NOMO-1 treated with DMSO at 0.1 percent for 48 hours (cell line): ENCODE measurements around the gene ERBB2.

Source experiments
- DNase-seq: peaks from one replicate; lab custom pipeline; 2025; ENCODE audit not compliant: unreplicated experiment; lab: John Stamatoyannopoulos, UW

ERBB2 gene

DNA sequence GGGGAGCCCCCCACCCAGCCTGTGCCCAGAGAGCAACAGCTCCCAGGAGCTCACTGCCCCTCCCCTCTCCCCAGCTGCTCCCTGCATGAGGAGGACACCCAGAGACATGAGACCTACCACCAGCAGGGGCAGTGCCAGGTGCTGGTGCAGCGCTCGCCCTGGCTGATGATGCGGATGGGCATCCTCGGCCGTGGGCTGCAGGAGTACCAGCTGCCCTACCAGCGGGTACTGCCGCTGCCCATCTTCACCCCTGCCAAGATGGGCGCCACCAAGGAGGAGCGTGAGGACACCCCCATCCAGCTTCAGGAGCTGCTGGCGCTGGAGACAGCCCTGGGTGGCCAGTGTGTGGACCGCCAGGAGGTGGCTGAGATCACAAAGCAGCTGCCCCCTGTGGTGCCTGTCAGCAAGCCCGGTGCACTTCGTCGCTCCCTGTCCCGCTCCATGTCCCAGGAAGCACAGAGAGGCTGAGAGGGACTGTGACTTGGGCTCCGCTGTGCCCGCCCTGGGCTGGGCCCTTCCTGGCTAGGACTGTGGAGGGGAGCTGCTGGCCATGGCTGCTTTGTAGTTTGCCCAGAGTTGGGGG lies 34.1 kb upstream of the ERBB2 start:
- no peak for DNase-seq

DNA sequence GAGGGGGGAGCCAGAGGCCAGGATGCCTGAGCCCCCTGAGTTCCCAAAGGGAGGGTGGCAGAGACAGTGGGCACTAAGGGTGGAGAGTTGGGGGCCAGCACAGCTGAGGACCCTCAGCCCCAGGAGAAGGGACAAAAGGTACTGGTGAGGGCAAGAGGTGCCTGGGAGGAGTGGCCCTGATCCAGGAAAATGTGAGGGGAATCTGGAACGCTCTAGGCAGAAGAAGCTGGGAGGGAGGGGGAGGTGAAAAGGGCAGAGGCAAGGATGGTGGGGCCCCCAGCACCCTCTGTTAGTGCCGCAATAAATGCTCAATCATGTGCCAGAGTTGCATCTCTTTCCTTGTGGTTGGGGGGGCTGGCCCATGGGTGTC lies 33.6 kb upstream of the ERBB2 start:
- DNase-seq: no peak

DNA sequence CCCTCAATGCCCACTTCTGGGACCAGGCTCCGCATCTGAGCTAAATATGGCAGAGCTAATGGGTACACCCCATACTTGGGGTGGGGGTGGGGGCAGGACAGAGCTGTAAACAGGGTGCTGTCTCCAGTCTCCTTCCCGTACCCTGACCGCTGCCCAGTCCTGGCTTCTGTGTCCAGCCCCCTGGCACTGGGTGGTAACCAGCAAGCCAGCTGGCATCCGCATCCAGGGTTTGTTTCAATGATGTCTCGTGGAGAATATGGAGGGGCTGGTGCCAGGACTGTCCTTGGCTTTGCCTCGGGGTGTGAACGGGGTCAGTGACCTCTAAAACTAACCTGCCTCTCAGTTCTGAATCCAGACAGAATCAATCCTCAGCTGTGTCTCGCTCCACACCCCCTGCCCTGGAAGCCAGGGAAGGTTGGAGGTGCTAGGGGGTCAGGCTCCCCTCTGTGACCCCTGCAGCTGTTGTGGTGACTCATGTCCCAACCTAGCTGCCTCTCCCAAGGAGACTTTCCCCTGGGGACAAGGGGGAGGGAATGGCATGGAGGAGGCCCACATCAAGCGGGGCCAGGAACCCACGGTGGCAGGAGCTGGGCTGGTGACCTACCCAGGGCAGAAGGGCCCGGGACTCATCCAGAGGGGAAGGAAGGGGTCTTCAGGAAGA lies 33.1 kb upstream of the ERBB2 start:
- peak; percentile 12 for DNase-seq

DNA sequence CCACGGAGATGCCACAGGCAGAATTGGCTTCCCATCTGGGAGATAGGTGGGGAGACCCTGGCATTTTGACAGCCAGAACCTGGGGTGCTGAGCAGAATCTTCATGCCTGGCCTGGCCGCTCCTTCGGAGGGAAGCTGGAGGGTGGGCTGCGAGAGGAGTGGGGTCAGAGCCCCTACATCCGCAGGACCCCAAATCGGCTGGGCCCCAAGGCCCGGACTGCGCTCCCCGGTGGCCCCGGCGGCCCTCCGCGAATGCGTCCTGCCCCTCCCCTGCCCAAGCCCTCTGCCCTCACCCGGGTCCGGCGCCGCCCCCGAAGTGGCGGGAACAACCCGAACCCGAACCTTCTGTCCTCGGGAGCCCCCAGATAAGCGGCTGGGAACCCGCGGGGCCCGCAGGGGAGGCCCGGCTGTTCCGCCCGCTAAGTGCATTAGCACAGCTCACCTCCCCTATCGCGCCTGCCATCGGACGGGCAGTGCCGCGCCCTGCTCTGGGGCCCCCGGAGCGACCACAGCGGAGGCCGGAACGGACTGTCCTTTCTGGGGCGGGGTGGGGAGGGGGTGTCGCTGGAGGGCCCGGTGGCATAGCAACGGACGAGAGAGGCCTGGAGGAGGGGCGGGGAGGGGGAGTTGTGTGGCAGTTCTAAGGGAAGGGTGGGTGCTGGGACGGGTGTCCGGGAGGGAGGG lies 32.5 kb upstream of the ERBB2 start:
- DNase-seq: no peak

DNA sequence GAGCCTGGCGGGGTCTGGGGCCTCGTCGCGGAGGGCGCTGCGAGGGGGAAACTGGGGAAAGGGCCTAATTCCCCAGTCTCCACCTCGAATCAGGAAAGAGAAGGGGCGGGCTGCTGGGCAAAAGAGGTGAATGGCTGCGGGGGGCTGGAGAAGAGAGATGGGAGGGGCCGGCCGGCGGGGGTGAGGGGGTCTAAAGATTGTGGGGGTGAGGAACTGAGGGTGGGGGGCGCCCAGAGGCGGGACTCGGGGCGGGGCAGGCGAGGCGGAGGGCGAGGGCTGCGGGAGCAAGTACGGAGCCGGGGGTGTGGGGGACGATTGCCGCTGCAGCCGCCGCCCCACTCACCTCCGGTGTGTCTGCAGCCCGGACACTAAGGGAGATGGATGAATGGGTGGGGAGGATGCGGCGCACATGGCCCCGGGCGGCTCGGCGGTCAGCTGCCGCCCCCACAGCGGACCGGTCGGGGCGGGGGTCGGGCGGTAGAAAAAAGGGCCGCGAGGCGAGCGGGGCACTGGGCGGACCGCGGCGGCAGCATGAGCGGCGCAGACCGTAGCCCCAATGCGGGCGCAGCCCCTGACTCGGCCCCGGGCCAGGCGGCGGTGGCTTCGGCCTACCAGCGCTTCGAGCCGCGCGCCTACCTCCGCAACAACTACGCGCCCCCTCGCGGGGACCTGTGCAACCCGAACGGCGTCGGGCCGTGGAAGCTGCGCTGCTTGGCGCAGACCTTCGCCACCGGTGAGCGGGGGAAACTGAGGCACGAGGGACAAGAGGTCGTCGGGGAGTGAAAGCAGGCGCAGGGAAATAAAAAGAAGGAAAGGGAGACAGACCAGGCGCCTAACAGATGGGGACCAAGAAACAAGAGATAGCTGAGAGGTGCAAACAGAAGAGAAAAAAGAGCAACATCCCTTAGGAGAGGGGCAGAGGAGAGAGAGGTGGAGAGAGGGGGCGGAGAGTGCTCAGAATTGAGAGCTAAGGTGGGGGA lies 31.6 kb upstream of the ERBB2 start, which contains the start of gene PNMT:
Gene PNMT, plus strand, starts transcription at position 509 of the 980 bp plus-strand sequence. Its CDS starts 23 bp downstream, at position 532.
- DNase-seq: peak; percentile 32

DNA sequence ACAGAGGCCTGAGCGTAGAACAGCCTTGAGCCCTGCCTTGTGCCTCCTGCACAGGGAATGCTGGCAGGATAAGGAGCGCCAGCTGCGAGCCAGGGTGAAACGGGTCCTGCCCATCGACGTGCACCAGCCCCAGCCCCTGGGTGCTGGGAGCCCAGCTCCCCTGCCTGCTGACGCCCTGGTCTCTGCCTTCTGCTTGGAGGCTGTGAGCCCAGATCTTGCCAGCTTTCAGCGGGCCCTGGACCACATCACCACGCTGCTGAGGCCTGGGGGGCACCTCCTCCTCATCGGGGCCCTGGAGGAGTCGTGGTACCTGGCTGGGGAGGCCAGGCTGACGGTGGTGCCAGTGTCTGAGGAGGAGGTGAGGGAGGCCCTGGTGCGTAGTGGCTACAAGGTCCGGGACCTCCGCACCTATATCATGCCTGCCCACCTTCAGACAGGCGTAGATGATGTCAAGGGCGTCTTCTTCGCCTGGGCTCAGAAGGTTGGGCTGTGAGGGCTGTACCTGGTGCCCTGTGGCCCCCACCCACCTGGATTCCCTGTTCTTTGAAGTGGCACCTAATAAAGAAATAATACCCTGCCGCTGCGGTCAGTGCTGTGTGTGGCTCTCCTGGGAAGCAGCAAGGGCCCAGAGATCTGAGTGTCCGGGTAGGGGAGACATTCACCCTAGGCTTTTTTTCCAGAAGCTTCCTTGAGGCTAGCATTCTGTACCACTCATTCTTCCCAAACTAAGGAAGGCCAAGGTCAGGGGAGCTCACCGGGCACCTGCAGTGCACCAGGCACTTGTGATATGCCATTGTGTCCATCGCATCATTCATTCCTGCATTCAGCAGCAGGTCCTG lies 29.7 kb upstream of the ERBB2 start:
- DNase-seq: no peak

DNA sequence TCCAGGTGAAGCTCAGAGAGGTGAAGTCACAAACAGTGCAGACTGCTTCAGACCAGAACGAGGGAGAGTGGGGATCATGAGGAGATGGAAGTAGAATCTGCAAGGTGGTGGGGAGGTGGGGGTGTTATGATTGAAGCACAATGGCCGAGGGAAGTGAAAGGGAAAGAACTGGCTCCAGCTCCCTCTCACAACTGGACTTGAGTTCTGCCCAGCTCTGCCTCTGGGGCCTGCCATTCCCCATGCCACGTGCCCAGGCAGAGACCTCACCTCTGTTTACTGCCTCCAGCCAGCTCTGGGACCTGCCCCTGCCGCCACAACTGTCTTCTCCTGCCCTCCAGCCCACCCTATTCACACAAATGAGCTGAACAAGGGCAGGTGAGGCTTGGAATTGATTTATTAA lies 29.1 kb upstream of the ERBB2 start:
- no peak for DNase-seq

DNA sequence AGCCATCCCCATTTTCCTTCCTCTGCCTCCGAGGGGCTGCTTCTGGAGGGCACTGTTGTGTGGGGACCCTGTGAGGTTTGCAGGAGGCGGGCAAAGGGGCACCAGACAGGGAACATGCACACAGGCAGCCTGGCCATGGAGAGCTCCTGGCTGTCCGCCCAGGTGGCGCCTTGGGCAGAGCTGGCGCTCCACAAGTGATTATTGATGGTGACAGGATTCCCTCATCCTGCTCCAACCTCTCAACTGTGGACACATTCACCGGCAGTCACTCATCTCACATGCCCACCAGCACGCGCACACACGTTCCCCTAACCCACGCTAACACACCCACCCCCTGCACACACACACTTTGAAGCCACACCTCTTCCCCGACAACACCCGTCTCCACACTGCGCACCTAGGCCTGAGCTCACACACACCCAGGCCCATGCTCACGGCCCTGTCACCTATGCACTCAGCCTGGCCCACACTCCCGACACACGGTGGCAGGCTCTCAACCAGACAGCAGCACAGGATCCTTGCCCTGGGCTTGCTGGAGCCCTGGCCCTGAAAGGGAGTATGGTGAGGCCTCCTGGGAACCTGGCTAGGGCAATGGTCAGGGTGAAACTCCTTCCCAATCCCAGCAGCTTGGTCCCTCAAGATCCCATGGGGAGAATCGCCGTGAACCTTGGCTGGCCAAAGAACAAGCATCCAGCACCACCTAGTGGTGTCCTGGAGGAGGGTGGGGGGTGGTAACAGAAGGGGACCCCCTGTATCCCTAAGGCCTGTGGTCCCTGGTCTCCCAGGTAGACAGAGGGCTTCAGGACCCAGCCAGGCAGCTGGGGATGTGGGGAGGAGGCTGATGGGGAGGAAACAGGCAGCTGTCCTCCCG lies 28.0 kb upstream of the ERBB2 start:
- no peak for DNase-seq

DNA sequence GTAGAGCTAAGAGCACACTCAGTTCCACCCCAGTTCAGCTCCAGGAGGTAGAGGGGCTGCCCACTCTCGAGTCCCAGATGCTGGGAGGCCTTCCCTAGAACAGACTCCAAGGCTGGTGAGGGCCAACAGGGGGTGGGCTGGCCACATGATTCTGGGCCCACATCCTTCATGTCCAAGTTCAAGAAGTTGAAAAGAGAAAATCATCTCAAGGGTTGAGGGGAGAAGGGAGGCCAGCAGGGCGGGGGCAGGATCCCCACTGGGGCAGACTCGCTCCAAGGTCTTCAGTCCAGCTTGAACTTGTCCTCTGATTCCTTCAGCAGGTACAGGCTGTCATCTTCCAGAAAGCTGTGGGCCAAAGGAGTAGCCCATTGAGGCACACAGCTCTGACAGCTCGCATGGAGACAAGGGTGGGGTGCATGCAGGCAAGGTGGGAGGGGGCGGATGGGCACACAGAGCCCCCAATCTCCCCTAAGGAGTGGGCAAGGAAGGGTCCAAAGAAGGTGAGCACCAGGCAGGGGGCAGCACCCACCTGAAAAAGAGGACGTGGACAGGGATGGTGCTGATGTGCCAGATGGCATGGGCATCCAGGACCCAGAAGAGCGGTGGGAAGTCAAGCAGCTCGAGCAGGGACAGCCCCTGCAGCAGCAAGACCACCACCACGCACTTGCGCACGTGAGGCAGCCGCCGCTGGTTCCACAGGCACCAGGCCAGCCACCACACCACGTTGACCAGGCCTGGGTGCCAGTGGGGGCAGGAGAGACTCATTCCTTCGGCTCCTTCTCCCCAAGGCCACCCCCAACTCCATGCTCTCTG lies 27.1 kb upstream of the ERBB2 start:
- DNase-seq: no peak

DNA sequence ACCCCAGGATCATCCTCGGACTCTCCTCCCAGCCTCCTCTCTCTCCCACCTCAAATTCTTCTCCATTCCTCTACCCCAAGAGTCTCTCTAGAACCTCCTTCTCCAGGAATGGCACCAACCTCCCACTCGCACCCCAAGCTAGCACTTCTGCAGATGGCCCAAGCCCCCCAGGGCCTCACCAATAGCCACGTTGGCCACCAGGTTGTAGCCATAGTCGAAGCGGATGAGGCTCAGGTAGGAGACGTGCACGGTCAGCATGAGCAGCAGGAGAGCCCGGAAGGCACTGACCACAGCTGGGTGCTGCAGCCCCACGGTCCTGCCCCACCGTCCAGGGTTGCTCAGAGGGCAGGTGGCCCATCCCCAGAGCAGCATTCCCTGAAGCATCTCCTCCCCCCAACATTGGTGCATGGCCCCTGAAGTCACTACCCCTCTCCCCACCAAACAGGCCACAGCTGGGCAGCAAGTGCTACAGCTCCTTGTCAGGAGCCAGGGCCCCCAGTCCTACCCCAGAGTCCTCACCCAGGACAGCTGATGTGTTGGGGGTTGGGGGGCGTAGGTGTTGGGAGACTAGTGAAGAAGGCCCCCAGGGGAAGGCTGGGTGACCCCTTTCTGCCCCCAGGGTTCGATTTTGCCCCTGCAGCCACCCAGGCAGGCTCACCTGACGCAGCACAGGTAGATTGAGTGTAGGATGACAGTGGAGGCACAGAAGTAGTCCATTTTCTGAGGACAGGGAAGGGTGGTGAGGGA lies 26.4 kb upstream of the ERBB2 start:
- no peak for DNase-seq

DNA sequence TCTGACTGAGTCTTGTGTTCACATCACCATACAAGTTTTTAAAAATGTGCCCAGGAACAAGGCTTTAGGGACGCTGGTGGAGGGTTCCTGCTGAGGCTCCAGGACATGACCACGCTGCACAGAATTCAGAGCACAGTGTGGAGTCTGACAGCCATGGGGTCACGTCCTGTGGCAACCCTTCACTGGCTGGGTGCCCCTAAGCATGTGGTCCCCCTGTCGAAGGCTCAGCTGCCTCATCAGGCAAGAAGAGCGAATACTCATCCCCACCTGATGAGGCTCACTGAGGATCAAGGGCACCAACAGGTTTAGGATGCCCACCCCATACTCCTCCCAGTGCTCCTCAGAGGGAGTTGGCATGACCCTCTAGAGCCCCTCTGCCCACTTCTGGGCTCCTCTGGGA lies 25.7 kb upstream of the ERBB2 start:
- no peak for DNase-seq

DNA sequence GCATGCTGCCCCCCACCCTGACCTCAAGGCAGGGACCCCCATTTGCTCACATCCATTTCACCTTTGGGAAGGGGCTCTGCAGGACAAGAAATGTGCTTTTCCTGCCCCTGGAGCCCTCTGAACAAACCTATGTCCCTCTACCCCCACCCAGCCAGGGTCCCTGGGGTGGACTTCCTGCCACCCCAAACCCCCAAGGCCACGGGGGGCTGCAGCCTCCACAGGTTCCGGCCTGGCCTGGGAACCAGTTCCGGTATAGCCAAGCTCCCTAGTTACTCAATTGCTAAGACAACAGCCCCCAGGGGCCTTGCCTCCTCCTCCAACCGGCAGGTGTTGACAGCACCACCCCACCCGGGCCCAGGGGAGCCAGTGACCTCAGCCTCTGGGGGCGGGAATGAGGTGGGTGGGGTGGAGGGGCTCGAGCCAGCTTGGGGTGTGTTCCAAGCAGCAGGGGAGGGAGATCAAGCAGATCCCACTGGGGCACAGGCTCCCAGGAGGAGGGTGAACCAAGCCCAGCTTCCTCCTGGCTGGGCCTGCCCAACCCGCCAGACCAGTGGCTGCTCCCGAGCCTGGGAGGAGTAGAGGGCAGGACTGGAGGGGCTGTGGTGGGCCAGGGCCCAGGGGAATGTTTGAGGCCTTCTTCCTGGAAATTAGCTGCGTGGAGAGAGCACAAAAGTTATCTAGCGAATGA lies 25.0 kb upstream of the ERBB2 start:
- no peak for DNase-seq

DNA sequence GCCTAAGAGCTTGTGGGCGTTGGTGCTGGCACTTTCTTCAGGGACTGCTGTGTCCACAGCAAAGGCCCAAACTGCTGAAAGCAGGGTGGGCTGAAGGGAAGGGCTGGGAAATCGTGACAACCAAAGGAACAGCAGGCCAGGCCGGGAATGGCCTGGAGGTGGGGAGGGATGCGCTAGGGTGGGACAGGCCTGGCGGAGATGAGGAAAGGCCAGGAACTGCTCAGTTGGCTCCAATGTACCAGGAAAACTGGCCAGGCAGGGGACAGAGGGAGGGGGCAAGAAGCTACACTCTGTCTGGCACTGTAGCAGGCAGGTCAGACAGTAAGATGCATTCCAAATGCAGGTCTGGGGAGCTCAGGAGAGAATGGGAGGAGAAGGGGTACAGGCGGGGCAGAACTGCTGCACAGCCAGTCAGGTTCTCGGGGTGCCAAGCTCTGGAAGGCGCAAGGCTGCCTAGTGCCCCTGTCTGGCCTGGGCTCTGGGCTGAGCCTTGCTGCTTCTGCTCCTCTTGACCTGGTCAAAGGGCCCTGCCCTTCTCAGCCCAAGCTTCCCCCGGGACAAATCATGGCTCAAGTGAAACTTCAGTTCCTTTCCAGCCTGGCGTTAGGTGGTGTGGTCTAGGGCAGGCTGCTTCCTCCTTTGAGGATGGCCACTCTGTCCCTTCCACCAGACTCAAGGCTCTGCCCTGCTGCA lies 24.3 kb upstream of the ERBB2 start:
- no peak for DNase-seq

DNA sequence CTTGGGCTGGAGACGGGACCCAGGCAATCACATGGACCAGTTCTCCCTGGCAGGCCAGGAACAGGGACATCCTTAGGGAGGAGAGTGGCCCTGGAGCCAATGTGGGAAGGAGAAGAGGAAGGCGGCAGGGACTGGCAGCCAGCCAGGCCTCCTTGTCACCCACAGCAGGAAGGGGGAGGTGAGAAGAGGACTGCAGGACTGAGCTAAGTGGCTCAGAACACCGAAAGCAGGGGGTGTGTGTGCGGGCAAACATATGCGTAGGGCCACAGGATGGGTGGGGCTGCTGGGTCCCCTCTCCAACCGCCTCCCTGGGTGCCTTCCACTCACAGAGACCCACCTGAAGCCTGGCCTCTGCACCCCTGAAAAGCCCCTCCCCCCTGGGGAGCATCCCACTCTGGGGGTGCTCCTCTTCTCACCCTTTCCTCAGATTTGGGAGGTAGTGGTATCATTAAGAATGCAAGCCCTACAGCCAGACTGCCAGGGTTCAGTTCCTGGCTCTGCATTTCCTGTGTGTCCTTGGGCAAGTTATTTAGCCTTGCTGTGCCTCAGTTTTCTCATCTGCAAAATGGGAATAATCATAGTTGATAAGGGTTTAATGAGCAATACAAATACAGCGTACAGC lies 23.6 kb upstream of the ERBB2 start:
- DNase-seq: no peak

DNA sequence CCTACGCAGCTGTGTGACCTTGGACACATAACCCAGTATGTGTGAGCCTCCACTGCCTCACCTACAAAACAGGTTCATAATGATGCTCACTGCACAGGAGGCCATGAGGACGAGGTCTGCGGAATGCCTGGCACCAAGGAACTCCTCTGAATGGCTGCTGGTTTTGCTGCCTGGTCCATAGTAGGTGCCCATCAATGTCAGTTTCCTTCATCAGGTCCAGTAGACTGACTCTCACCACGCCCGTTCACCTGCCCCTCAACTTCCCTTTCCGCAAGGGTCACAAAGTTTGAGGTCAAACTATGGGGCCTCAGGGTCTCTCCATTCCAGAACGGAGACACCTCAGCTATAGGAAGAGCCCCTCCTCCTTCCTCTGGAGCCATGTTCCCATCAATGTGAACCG lies 22.8 kb upstream of the ERBB2 start:
- DNase-seq: no peak
